Liver (tissue), 9 donors: ENCODE measurements around the gene MFSD1. TPM values are rescaled to one million over a fixed set of nuclear protein-coding genes. Genes with fewer than 3 reads are reported as not detected.

Experiments used
- DNase-seq: peaks from one replicate; pipeline ENCODE4 v3.0.0-alpha.2; 2017; ENCODE audit warnings: low spot score
- H3K27ac ChIP-seq, 2 donors: one replicate each; pipeline ENCODE4 v1.7.0; 2013; ENCODE audit warnings: inconsistent platforms in 2 of 2, low read length in 2 of 2, control low read depth in 1 of 2, low read depth in 1 of 2, mild to moderate bottlenecking in 1 of 2
- H3K27me3 ChIP-seq, 4 donors: one replicate each; pipeline versions ENCODE4 v1.6.1 to v1.7.0; 2013; ENCODE audit warnings: low read length in 3 of 4, inconsistent platforms in 1 of 4, mild to moderate bottlenecking in 1 of 4, moderate library complexity in 1 of 4; ENCODE audit not compliant: control insufficient read depth in 4 of 4, insufficient read depth in 4 of 4
- H3K36me3 ChIP-seq, 4 donors: one replicate each; pipeline versions ENCODE4 v1.6.1 to v1.7.0; 2013; ENCODE audit warnings: low read length in 3 of 4, mild to moderate bottlenecking in 3 of 4, low read depth in 1 of 4, moderate library complexity in 1 of 4; ENCODE audit not compliant: control insufficient read depth in 4 of 4, insufficient read depth in 3 of 4
- H3K4me1 ChIP-seq, 4 donors: one replicate each; pipeline versions ENCODE4 v1.6.1 to v1.7.0; 2013; ENCODE audit warnings: low read length in 3 of 4, mild to moderate bottlenecking in 3 of 4, moderate library complexity in 1 of 4; ENCODE audit not compliant: control insufficient read depth in 4 of 4, insufficient read depth in 4 of 4
- H3K4me3 ChIP-seq, 3 donors: one replicate each; pipeline versions ENCODE4 v1.6.1 to v1.7.0; 2013; ENCODE audit warnings: low read length in 3 of 3, control low read depth in 1 of 3, low read depth in 1 of 3, mild to moderate bottlenecking in 1 of 3
- H3K9ac ChIP-seq, 2 donors: one replicate each; pipeline ENCODE4 v1.7.0; 2013; ENCODE audit warnings: low read length in 2 of 2, mild to moderate bottlenecking in 2 of 2, moderate library complexity in 2 of 2, control low read depth in 1 of 2, low read depth in 1 of 2
- H3K9me3 ChIP-seq, 4 donors: one replicate each; pipeline versions ENCODE4 v1.6.1 to v1.7.0; 2013; ENCODE audit warnings: low read length in 3 of 4; ENCODE audit not compliant: control insufficient read depth in 4 of 4
- ATF3 ChIP-seq: IDR thresholded peaks from 2 replicates; pipeline ENCODE4 v1.6.1; 2016; ENCODE audit warnings: antibody characterized with exemption
- CTCF ChIP-seq: fragments of 150-350 bp; IDR thresholded peaks from 2 replicates; pipeline ENCODE4 v1.5.1; 2017; ENCODE audit warnings: improper control_type of control experiment, low read depth, low read length; ENCODE audit not compliant: missing input control
- EGR1 ChIP-seq, 2 donors: IDR thresholded peaks; 2 replicates each; pipeline ENCODE4 v1.6.1; 2016 to 2018; ENCODE audit warnings: antibody characterized with exemption in 2 of 2, low read depth in 2 of 2
- FOXA1 ChIP-seq: IDR thresholded peaks from 2 replicates; pipeline ENCODE4 v1.6.1; 2016; ENCODE audit warnings: antibody characterized with exemption
- FOXA2 ChIP-seq: IDR thresholded peaks from 2 replicates; pipeline ENCODE4 v1.6.1; 2016; ENCODE audit warnings: antibody characterized with exemption
- GABPA ChIP-seq, 2 donors: IDR thresholded peaks in 1 of 2; conservative IDR thresholded peaks in 1 of 2; 2 replicates each; pipeline ENCODE4 v1.6.1; 2016; ENCODE audit warnings: antibody characterized with exemption in 2 of 2, mild to moderate bottlenecking in 1 of 2, moderate library complexity in 1 of 2
- HNF4A ChIP-seq, 2 donors: conservative IDR thresholded peaks; 2 replicates each; pipeline ENCODE4 v1.6.1; 2016; ENCODE audit warnings: antibody characterized with exemption in 2 of 2, mild to moderate bottlenecking in 2 of 2
- HNF4G ChIP-seq: IDR thresholded peaks from 2 replicates; pipeline ENCODE4 v1.6.1; 2016; ENCODE audit warnings: antibody characterized with exemption
- JUND ChIP-seq, 2 donors: IDR thresholded peaks; 2 replicates each; pipeline ENCODE4 v1.6.1; 2016; ENCODE audit warnings: antibody characterized with exemption in 2 of 2
- MAX ChIP-seq: IDR thresholded peaks from 2 replicates; pipeline ENCODE4 v1.6.1; 2016; ENCODE audit warnings: antibody characterized with exemption
- NR2F2 ChIP-seq: IDR thresholded peaks from 2 replicates; pipeline ENCODE4 v1.6.1; 2016; ENCODE audit warnings: antibody characterized with exemption
- RAD21 ChIP-seq, 2 donors: IDR thresholded peaks; 2 replicates each; pipeline ENCODE4 v1.6.1; 2016; ENCODE audit warnings: antibody characterized with exemption in 2 of 2, mild to moderate bottlenecking in 2 of 2
- REST ChIP-seq: IDR thresholded peaks from 2 replicates; pipeline ENCODE4 v1.6.1; 2016; ENCODE audit warnings: antibody characterized with exemption, mild to moderate bottlenecking
- RXRA ChIP-seq, 2 donors: IDR thresholded peaks; 2 replicates each; pipeline ENCODE4 v1.6.1; 2017 to 2018; ENCODE audit warnings: antibody characterized with exemption in 2 of 2, mild to moderate bottlenecking in 1 of 2
- SP1 ChIP-seq: IDR thresholded peaks from 2 replicates; pipeline ENCODE4 v1.6.1; 2018; ENCODE audit warnings: antibody characterized with exemption, mild to moderate bottlenecking
- TAF1 ChIP-seq: conservative IDR thresholded peaks from 2 replicates; pipeline ENCODE4 v1.6.1; 2016; ENCODE audit warnings: antibody characterized with exemption, mild to moderate bottlenecking
- YY1 ChIP-seq: IDR thresholded peaks from 2 replicates; pipeline ENCODE4 v1.6.1; 2016; ENCODE audit warnings: antibody characterized with exemption, mild to moderate bottlenecking
- ZBTB33 ChIP-seq: IDR thresholded peaks from 2 replicates; pipeline ENCODE4 v1.6.1; 2016; ENCODE audit warnings: antibody characterized with exemption
- WGBS: extraction: QIAGEN DNeasy Blood & Tissue Kit; methylation state at CpG from one replicate; pipeline ENCODE4 v1.1.7; 2013; 5-methylcytosine and 5-hydroxymethylcytosine counted together
- polyA plus RNA-seq, 2 donors: library from polyadenylated mRNA; stranded (reverse) in 1 of 2; unstranded in 1 of 2; fragments of 200-250 nt in 1 of 2; fragments of >200 nt in 1 of 2; fragmentation: Nextera tagmentation in 1 of 2; extraction: Ambion mirVana in 1 of 2; gene quantifications; one replicate each; pipeline versions ENCODE4 v1.2.1 to v1.2.3, GENCODE V29; 2013 to 2015
- total RNA-seq, 2 donors: library from RNA; depleted of rRNA; stranded (reverse); fragments of >200 nt; gene quantifications; one replicate each; pipeline ENCODE4 v1.2.3, GENCODE V29; 2014
- donor health status: healthy.
- donor health status: healthy.
- donor health status: healthy.
- donor health status: healthy.
- donor health status: healthy.

Gene MFSD1
- total and polyA plus RNA-seq, 4 donors, result 30.4 to 84.7 (median 60.3) TPM

- TF ChIP-seq EGR1 (IDR thresholded peaks at IDR 0.05; ENCODE audit: low read depth in 2 of 2), result no peak
Observed at GRCh38 chr3:158804441-158804840, 2.6 kb downstream of the MFSD1 start (continued).

GRCh38 chr3:158808697-158809096 is 6.8 kb downstream of the MFSD1 start:
- H3K4me3 ChIP-seq, result no peak overlapping the region
- 92% methylated on average over 3 of the region's 3 CpGs for WGBS
- no peaks in the 10 kb centered on the region for H3K27me3 ChIP-seq
- DNase-seq, result no peak
- peaks cover 8 to 47% (median 29%) of the 10 kb centered on the region in 4 donors for H3K36me3 ChIP-seq
- H3K27ac ChIP-seq, result no peak overlapping the region
- no peaks in the 10 kb centered on the region for H3K4me1 ChIP-seq
- no peak for TF ChIP-seq HNF4A (conservative IDR thresholded peaks at IDR 0.05)
- TF ChIP-seq ATF3, result no peak
- no peak for TF ChIP-seq EGR1 (IDR thresholded peaks at IDR 0.05; ENCODE audit: low read depth in 2 of 2)
- no peak for TF ChIP-seq REST
- no peak for TF ChIP-seq SP1
- TF ChIP-seq RAD21 (IDR thresholded peaks at IDR 0.05), result no peak
- TF ChIP-seq MAX, result no peak
- no peak for TF ChIP-seq NR2F2
- TF ChIP-seq GABPA (IDR thresholded peaks at IDR 0.05 in 1 of 2, conservative IDR thresholded peaks at IDR 0.05 in 1 of 2), result no peak
- TF ChIP-seq YY1, result no peak
- TF ChIP-seq CTCF, result no peak
- no peak for TF ChIP-seq FOXA2
- TF ChIP-seq FOXA1, result no peak
- TF ChIP-seq TAF1, result no peak
- no peak for TF ChIP-seq ZBTB33
- TF ChIP-seq HNF4G, result no peak
- no peak for TF ChIP-seq JUND (IDR thresholded peaks at IDR 0.05)
- no peak for TF ChIP-seq RXRA (IDR thresholded peaks at IDR 0.05)
- H3K9ac ChIP-seq, result no peak overlapping the region
- H3K9me3 ChIP-seq, result no peaks in the 10 kb centered on the region
